Panc1 (cell line): ENCODE results near the gene RBBP6. TPM values are rescaled to one million over a fixed set of nuclear protein-coding genes. Genes with fewer than 3 reads are reported as not detected.

Experiments
- ATAC-seq: fragments of 200-7000 bp; cut with Tn5 transposase; 2 replicates; pipeline ENCODE4 v1.9.1; 2020; ENCODE audit warnings: mild to moderate bottlenecking, moderate library complexity
- BruUV-seq: library from RNA; stranded (reverse); fragments of 400-500 nt; replicated peaks from 2 replicates; lab custom pipeline; 2021; lab: Mats Ljungman, UMichigan
- CTCF ChIA-PET: fragments of 300-600 bp; sonication (Branson Sonifier 250); formaldehyde crosslinking; loops from one replicate; lab custom pipeline; 2022; ENCODE audit warnings: antibody characterized with exemption; lab: Charles Lee
- POLR2A ChIA-PET: fragments of 300-600 bp; sonication (Branson Sonifier 250); formaldehyde crosslinking; loops from one replicate; lab custom pipeline; 2022; ENCODE audit warnings: antibody characterized with exemption; lab: Charles Lee
- DNase-seq: peaks from one replicate; pipeline ENCODE4 v3.0.0-alpha.2; 2010; ENCODE audit warnings: low read depth, low spot score
- H3K27ac ChIP-seq: 2 replicates; pipeline ENCODE4 v1.5.1; 2011; ENCODE audit warnings: mild to moderate bottlenecking, low read length, inconsistent platforms
- H3K27me3 ChIP-seq: fragments of 200-500 bp; sonication (Bioruptor generic); 2 replicates; pipeline ENCODE4 v1.6.0; 2014; ENCODE audit warnings: low read length, inconsistent platforms; ENCODE audit not compliant: control insufficient read depth, insufficient read depth
- H3K36me3 ChIP-seq: fragments of 200-500 bp; sonication (Bioruptor generic); 2 replicates; pipeline ENCODE4 v1.5.1; 2014; ENCODE audit warnings: inconsistent platforms, mild to moderate bottlenecking, low read length, moderate library complexity; ENCODE audit not compliant: control insufficient read depth, insufficient read depth
- H3K4me1 ChIP-seq: 2 replicates; pipeline ENCODE4 v1.5.1; 2011; ENCODE audit warnings: inconsistent platforms, mild to moderate bottlenecking, low read length, moderate library complexity; ENCODE audit not compliant: control insufficient read depth, insufficient read depth
- H3K4me3 ChIP-seq, 2 experiments: 2 replicates each; pipeline ENCODE4 v1.5.1; 2011 to 2012; ENCODE audit warnings: low read depth in 2 of 2, low read length in 2 of 2, mild to moderate bottlenecking in 2 of 2, inconsistent platforms in 1 of 2, moderate library complexity in 1 of 2
- H3K9me3 ChIP-seq: fragments of 200-500 bp; sonication (Bioruptor generic); 2 replicates; pipeline ENCODE4 v1.5.1; 2014; ENCODE audit warnings: low read depth, mild to moderate bottlenecking, inconsistent platforms, low read length, moderate library complexity; ENCODE audit not compliant: control insufficient read depth, insufficient read depth
- POLR2AphosphoS5 ChIP-seq: IDR thresholded peaks from 2 replicates; pipeline ENCODE4 v1.6.1; 2012; ENCODE audit warnings: mild to moderate bottlenecking, low read depth, low read length, moderate library complexity
- SIN3A ChIP-seq: IDR thresholded peaks from 2 replicates; pipeline ENCODE4 v1.6.1; 2012; ENCODE audit warnings: low read depth, mild to moderate bottlenecking, low read length, moderate library complexity, borderline replicate concordance; ENCODE audit not compliant: insufficient read depth
- TCF7L2 ChIP-seq: IDR thresholded peaks from 2 replicates; pipeline ENCODE4 v1.6.1; 2011; ENCODE audit warnings: mild to moderate bottlenecking, low read depth, low read length, inconsistent platforms
- in situ Hi-C: cut with HindIII; loops from 2 replicates; pipeline ENCODE4 v1.10.0; 2016; ENCODE audit warnings: low sequenced_read_pairs, low pct_unique_long_range_greater_than_20kb
- intact Hi-C: fragments of 100-400 bp; cut with micrococcal nuclease; formaldehyde crosslinking; loops from one replicate; pipeline ENCODE4 v1.10.0; 2022; ENCODE audit not compliant: unreplicated experiment
- total RNA-seq: library from RNA; stranded (reverse); gene quantifications from one replicate; pipeline ENCODE4 v1.2.1, GENCODE V29; 2021; ENCODE audit not compliant: unreplicated experiment
- TF ChIP-seq, protein P1 (sequence below): fragments of 450-650 bp; IDR thresholded peaks from 2 replicates; pipeline ENCODE4 v1.5.1; 2017; ENCODE audit warnings: mild to moderate bottlenecking
- TF ChIP-seq, protein P2 (sequence below), 2 experiments: IDR thresholded peaks; 2 replicates each; pipeline ENCODE4 v1.6.1; 2011 to 2012; ENCODE audit warnings: low read depth in 2 of 2, control low read depth in 1 of 2, low read length in 1 of 2, mild to moderate bottlenecking in 1 of 2, moderate library complexity in 1 of 2; ENCODE audit not compliant: insufficient read depth in 1 of 2

The RBBP6 gene
- total RNA-seq, 1 experiment from 2014 or later: 42.7 TPM

DNA sequence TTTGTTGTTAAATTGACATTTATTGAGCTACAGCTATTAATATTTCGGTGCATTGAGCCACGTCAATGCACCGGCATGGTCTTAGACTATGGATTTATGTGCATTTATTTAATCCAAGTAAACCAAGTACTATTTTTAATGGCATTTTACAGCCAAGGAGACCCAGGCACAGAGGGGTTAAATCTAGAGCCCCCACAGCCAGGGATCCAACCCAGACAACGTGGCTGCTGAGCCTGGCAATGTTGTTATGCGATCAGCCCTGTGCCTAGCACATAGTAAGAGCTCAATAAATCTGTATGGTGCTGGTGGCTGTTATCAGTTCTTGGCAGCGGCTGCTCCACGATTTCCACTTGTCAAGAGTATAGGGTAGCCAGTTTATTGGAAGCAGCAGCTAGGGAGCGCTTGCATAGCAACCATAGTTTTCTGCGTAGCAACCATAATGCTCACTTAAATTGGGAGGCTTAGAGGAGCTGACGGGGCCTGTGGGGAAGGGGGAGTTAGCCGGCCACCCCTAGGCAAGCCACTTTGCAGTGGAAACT lies 541 bp upstream of the RBBP6 start:
- Histone ChIP-seq H3K36me3 (peaks cover 4% of the 10 kb centered on the region), H3K4me1 (peaks cover 17% of the 10 kb centered on the region), H3K4me3 (peak overlapping the region; percentile 93 to 96), H3K27ac (peak overlapping the region; percentile 84), H3K27me3 (no peaks in the 10 kb centered on the region), H3K9me3 (no peaks in the 10 kb centered on the region)
- no peak for DNase-seq
- peak; percentile 83 for ATAC-seq
- ChIA-PET CTCF (no interaction called here), POLR2A (no interaction called here)
- intact Hi-C loops (no loop called here), in situ Hi-C loops (no loop called here)
- BruUV-seq: no TSS peak
- TF ChIP-seq, protein P1, sequence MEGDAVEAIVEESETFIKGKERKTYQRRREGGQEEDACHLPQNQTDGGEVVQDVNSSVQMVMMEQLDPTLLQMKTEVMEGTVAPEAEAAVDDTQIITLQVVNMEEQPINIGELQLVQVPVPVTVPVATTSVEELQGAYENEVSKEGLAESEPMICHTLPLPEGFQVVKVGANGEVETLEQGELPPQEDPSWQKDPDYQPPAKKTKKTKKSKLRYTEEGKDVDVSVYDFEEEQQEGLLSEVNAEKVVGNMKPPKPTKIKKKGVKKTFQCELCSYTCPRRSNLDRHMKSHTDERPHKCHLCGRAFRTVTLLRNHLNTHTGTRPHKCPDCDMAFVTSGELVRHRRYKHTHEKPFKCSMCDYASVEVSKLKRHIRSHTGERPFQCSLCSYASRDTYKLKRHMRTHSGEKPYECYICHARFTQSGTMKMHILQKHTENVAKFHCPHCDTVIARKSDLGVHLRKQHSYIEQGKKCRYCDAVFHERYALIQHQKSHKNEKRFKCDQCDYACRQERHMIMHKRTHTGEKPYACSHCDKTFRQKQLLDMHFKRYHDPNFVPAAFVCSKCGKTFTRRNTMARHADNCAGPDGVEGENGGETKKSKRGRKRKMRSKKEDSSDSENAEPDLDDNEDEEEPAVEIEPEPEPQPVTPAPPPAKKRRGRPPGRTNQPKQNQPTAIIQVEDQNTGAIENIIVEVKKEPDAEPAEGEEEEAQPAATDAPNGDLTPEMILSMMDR: no peak
- TF ChIP-seq POLR2AphosphoS5 (no peak), SIN3A (no peak), TCF7L2 (no peak)
- TF ChIP-seq, protein P2, sequence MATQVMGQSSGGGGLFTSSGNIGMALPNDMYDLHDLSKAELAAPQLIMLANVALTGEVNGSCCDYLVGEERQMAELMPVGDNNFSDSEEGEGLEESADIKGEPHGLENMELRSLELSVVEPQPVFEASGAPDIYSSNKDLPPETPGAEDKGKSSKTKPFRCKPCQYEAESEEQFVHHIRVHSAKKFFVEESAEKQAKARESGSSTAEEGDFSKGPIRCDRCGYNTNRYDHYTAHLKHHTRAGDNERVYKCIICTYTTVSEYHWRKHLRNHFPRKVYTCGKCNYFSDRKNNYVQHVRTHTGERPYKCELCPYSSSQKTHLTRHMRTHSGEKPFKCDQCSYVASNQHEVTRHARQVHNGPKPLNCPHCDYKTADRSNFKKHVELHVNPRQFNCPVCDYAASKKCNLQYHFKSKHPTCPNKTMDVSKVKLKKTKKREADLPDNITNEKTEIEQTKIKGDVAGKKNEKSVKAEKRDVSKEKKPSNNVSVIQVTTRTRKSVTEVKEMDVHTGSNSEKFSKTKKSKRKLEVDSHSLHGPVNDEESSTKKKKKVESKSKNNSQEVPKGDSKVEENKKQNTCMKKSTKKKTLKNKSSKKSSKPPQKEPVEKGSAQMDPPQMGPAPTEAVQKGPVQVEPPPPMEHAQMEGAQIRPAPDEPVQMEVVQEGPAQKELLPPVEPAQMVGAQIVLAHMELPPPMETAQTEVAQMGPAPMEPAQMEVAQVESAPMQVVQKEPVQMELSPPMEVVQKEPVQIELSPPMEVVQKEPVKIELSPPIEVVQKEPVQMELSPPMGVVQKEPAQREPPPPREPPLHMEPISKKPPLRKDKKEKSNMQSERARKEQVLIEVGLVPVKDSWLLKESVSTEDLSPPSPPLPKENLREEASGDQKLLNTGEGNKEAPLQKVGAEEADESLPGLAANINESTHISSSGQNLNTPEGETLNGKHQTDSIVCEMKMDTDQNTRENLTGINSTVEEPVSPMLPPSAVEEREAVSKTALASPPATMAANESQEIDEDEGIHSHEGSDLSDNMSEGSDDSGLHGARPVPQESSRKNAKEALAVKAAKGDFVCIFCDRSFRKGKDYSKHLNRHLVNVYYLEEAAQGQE (IDR thresholded peaks at IDR 0.05; ENCODE audit: insufficient read depth in 1 of 2, low read depth in 2 of 2, low read length in 1 of 2): no peak

DNA sequence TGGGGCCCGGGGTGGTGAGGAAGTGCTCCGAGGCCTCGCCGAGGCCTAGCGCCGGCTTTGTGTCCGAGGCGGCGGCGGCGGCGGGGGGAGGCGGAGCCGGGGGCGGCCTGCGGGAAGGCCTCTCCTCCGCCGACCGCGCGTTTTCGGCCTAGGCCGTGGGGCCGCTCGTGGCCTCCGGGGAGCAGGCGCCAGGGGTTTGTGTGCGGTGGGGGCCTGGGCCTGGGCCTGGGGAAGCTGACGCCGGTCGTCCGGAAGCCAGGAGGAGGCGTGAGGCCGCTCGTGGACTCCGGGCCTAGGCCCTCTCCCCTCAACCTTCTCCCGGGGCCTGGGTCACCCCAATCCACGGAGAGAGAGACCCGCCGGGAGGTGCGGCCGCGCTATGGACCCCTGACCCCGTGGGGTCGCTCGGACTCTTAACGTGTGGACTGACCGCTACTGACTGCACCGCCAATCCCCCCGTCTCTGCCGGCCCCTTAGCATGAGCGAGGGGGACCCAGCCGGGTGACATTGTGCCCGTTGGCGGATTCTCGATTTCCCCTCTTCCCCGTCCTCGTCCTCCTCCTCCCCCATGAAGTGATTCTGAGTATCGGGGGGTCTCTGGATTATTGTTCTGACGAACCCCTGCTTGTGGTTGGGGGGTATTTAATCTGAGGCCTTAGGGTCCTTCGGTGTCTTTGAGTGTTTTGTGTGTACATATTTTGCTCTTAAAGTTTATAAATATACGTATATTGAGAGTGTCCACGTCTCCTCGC lies 660 bp downstream of the RBBP6 start:
- no peak for TF ChIP-seq POLR2AphosphoS5
- TF ChIP-seq SIN3A: no peak
- TF ChIP-seq, protein P2 (IDR thresholded peaks at IDR 0.05; ENCODE audit: insufficient read depth in 1 of 2, low read depth in 2 of 2, low read length in 1 of 2): no peak
- no peak for TF ChIP-seq TCF7L2
- TF ChIP-seq, protein P1: no peak
- peak overlapping the region; percentile 94 for H3K27ac ChIP-seq
- peaks cover 4% of the 10 kb centered on the region for H3K36me3 ChIP-seq
- no peaks in the 10 kb centered on the region for H3K27me3 ChIP-seq
- H3K4me3 ChIP-seq: peak overlapping the region; percentile 93 to 96
- H3K9me3 ChIP-seq: no peaks in the 10 kb centered on the region
- no TSS peak for BruUV-seq
- in situ Hi-C loops: no loop called here
- ChIA-PET CTCF (no interaction called here), POLR2A (interaction anchor here (1.1 kb wide), 1 partner anchor 16 kb away, joined by 6 read pairs; no protein-coding TSS in a partner anchor)
- intact Hi-C loops: no loop called here
- ATAC-seq: peak; percentile 63
- DNase-seq: no peak
- H3K4me1 ChIP-seq: peaks cover 21% of the 10 kb centered on the region
